ENCODE results near the gene TDRD1.

TDRD1 gene

GRCh38 chr10:114274616-114275453 is 95.7 kb downstream of the TDRD1 start:
- TF ChIP-seq REST (IDR thresholded peaks at IDR 0.05; ENCODE audit: low read depth) = no peak
- no peak for TF ChIP-seq NFIC (IDR thresholded peaks at IDR 0.05)
- no peak for TF ChIP-seq TAF1 (IDR thresholded peaks at IDR 0.05; ENCODE audit: low read depth)
- TF ChIP-seq CEBPB (IDR thresholded peaks at IDR 0.05) = no peak
- TF ChIP-seq FOXM1 (IDR thresholded peaks at IDR 0.05; ENCODE audit: borderline replicate concordance, low read depth) = no peak
- TF ChIP-seq MAX (IDR thresholded peaks at IDR 0.05) = no peak
- TF ChIP-seq USF1 (IDR thresholded peaks at IDR 0.05) = no peak
- no peak for TF ChIP-seq ZBTB7A (IDR thresholded peaks at IDR 0.05; ENCODE audit: low read depth)
- TF ChIP-seq YY1 (IDR thresholded peaks at IDR 0.05; ENCODE audit: low read depth) = no peak
- TF ChIP-seq CREB1 (IDR thresholded peaks at IDR 0.05; ENCODE audit: low read depth) = no peak

GRCh38 chr10:114276066-114276465 is 96.9 kb downstream of the TDRD1 start:
- no peak for TF ChIP-seq TEAD4 (IDR thresholded peaks at IDR 0.05)
- TF ChIP-seq MAX (IDR thresholded peaks at IDR 0.05) = no peak
- TF ChIP-seq EP300 (IDR thresholded peaks at IDR 0.05; ENCODE audit: borderline replicate concordance) = no peak
- TF ChIP-seq NFIC (IDR thresholded peaks at IDR 0.05) = no peak
- no peak for TF ChIP-seq RAD21 (IDR thresholded peaks at IDR 0.05; ENCODE audit: low read depth)
- TF ChIP-seq CREB1 (IDR thresholded peaks at IDR 0.05; ENCODE audit: low read depth) = no peak
- TF ChIP-seq USF1 (IDR thresholded peaks at IDR 0.05) = no peak
- no peak for TF ChIP-seq CEBPB (IDR thresholded peaks at IDR 0.05)
- TF ChIP-seq REST (IDR thresholded peaks at IDR 0.05; ENCODE audit: low read depth) = no peak
- TF ChIP-seq TCF12 (IDR thresholded peaks at IDR 0.05; ENCODE audit: low read depth) = no peak

- TF ChIP-seq YY1 (IDR thresholded peaks at IDR 0.05; ENCODE audit: low read depth) (no peak), CEBPB (IDR thresholded peaks at IDR 0.05) (no peak), EP300 (IDR thresholded peaks at IDR 0.05; ENCODE audit: borderline replicate concordance) (no peak), CREB1 (IDR thresholded peaks at IDR 0.05; ENCODE audit: low read depth) (no peak), REST (IDR thresholded peaks at IDR 0.05; ENCODE audit: low read depth) (no peak), USF1 (IDR thresholded peaks at IDR 0.05) (no peak), RAD21 (IDR thresholded peaks at IDR 0.05; ENCODE audit: low read depth) (no peak), NFIC (IDR thresholded peaks at IDR 0.05) (no peak), TCF12 (IDR thresholded peaks at IDR 0.05; ENCODE audit: low read depth) (no peak), EGR1 (IDR thresholded peaks at IDR 0.05) (no peak), MAX (IDR thresholded peaks at IDR 0.05) (no peak), TEAD4 (IDR thresholded peaks at IDR 0.05) (no peak), FOXM1 (IDR thresholded peaks at IDR 0.05; ENCODE audit: borderline replicate concordance, low read depth) (no peak), TAF1 (IDR thresholded peaks at IDR 0.05; ENCODE audit: low read depth) (no peak)
Observed at GRCh38 chr10:114276671-114277070, 97.5 kb downstream of the TDRD1 start.

Measured in Ishikawa (cell line).